Measurements from ENCODE around the gene ADAMTSL4.

The ADAMTSL4 gene

DNA sequence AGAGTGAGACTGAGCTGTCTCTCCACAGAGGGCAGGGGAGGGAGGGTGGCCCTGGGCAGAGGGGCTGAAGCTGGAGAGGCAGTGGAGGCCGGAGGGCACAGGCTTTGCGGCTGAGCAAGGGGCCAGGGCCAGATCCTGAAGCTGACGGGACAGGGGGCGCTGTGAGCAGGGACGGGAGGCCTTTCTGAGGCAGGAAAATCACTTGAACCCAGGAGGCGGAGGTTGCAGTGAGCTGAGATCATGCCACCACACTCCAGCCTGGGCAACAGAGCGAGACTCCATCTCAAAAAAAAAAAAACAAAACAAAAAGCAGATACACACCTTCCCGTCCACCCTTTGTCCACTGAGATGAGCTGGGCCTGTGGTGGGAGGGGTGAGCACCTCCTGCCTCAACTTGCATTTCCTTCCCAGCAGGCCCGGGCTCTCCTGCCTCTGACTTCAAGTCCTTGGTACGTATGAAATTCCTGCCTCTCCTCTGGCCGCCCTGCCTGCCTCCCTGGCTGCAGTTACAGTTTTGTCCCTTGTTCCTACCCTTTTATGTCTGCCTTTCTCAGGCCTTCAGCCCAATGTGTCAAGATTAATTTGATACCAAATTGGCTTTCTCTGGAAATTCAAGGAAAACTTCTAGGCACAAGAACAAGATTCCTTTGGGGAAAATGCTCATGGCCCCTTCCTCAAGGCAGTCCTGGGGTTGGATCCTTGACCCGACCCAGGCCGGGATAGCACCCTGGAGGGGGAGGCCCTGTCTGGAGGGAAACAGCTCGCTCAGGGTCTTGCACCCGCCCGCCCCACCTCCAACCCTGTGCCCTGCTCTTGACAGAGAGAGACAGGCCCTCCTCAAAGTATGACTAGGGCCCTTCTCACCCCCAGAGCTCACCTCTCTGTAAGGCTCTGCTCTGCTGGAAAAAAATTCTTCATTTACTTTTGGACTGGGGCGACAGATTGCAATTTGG lies 11.2 kb upstream of the ADAMTSL4 start:
- ChIA-PET POLR2A (no interaction called here), CTCF (interaction anchor here (1.0 to 13.0 kb wide), 5 partner anchors 9 to 282 kb away, joined by 3 to 119 read pairs (median 5); partner anchors contain the start of gene ADAMTSL4)
- TF ChIP-seq, protein P1, sequence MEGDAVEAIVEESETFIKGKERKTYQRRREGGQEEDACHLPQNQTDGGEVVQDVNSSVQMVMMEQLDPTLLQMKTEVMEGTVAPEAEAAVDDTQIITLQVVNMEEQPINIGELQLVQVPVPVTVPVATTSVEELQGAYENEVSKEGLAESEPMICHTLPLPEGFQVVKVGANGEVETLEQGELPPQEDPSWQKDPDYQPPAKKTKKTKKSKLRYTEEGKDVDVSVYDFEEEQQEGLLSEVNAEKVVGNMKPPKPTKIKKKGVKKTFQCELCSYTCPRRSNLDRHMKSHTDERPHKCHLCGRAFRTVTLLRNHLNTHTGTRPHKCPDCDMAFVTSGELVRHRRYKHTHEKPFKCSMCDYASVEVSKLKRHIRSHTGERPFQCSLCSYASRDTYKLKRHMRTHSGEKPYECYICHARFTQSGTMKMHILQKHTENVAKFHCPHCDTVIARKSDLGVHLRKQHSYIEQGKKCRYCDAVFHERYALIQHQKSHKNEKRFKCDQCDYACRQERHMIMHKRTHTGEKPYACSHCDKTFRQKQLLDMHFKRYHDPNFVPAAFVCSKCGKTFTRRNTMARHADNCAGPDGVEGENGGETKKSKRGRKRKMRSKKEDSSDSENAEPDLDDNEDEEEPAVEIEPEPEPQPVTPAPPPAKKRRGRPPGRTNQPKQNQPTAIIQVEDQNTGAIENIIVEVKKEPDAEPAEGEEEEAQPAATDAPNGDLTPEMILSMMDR (IDR thresholded peaks at IDR 0.05; ENCODE audit: control extremely low read depth, extremely low read depth, low read depth, missing control alignments): no peak
- DNase-seq (ENCODE audit: extremely low spot score): no peak

DNA sequence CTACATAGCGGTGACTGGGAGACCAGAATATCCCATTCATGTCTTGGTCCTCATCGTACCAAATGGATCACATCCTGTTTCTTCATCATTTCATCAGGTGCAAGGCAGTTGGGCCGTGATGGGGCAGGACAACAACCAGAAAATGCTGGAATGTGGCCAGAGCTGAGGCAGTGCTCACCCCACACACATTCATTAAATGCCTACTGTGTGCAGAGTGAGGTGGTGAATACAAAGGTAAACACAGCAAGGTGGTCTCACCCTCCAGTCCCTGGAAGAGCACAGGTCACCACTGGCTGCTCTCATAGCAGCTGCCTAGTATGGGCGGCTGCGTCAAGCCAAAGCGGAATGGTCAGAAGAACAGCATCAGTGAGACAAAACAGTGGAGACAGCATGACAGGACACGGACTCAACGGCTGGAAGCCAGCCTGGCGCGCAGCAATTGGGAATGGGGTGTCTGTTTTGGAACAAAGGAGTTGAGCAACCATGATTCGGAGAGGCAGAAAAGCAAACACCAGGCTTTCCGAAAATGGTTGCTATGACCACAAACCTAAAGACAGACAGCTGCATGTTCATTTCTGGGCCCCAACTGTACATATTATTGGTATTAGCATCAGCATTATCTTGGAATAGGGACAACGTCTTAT lies 5.6 kb upstream of the ADAMTSL4 start:
- TF ChIP-seq, protein P1 (IDR thresholded peaks at IDR 0.05; ENCODE audit: control extremely low read depth, extremely low read depth, low read depth, missing control alignments): no peak
- CTCF ChIA-PET: interaction anchor here (1.0 to 3.8 kb wide), 8 partner anchors 11 to 287 kb away, joined by 3 to 25 read pairs (median 4); partner anchors contain the start of gene CA14
- POLR2A ChIA-PET: no interaction called here
- no peak for DNase-seq (ENCODE audit: extremely low spot score)

DNA sequence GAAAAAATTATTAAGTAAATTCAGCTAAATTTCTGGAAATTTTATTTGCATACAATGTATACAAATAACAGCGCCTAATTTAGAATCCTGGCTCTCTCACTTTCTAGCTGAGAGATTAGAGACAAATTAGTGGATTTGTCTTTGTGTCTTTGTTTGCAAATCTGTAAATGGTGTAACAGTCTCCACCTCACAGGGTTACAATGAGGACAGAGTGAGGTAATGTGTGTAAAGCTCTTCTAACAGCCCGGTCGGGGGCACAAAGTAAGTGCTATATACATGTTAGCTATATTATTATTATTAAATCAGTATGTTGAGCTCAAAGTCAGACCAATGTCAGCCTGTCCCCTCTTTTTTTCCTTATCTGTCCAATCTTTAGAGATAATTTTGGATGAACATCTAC lies 5.0 kb upstream of the ADAMTSL4 start:
- ChIA-PET POLR2A (no interaction called here), CTCF (interaction anchor here (1.0 to 3.8 kb wide), 8 partner anchors 10 to 287 kb away, joined by 3 to 25 read pairs (median 4); partner anchors contain the start of gene CA14)
- no peak for DNase-seq (ENCODE audit: extremely low spot score)
- TF ChIP-seq, protein P1 (IDR thresholded peaks at IDR 0.05; ENCODE audit: control extremely low read depth, extremely low read depth, low read depth, missing control alignments): no peak

DNA sequence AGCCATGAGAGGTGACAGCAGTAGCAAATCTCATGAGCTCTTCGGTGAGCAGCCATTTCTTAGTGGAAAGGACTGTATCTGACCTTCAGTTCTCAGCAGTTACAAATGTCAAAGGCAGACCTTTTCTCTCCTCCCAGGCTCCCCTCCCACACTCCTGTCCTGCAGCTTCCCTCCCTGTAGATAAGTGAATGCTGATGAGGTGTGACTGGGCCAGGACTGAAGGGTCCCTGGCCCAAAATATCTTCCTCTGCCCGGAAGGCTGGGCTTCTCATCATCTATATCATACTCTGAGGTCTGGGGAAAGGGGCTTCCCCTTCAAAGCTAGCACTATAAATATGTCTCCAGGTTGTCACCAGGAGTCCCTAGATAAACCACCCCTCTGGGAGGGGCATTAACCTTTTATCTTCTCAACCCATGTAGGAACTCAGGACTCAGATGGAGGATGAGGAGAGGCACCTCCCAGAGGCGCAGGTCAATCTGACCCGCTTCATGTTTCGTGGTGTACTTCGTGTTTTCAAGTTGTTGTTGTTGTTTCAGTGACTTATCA lies 3.6 kb upstream of the ADAMTSL4 start:
- CTCF ChIA-PET: interaction anchor here (3.8 to 9.0 kb wide), 2 partner anchors 13 to 15 kb away, joined by 25 to 100 read pairs; no protein-coding TSS in a partner anchor

DNA sequence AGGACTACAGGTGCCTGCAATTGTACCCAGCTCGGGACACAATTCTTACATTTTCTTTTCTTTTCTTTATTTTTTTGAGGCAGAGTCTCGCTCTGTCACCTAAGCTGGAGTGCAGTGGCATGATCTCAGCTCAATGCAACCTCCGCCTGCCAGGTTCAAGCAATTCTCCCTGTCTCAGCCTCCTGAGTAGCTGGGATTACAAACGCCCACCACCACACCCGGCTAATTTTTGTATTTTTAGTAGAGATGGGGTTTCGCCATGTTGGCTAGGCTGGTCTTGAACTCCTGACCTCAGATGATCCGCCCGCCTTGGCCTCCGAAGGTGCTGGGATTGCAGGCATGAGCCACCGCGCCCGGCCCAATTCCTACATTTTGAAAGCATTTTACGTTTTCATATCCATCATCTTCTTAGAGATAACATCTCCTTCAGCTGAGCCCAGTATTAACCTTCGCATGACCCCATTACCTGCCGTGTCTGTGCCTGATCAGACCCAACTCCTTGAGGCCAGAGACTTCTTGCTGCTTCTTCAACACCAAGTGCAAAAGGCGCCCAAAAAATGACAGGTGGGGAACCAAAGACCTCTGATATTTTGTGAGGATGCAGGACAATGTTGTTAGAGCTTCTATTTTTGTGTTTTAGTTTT lies 2.8 kb upstream of the ADAMTSL4 start:
- DNase-seq (ENCODE audit: extremely low spot score): no peak
- POLR2A ChIA-PET: interaction anchor here (1.0 kb wide), 1 partner anchor 33 kb away, joined by 3 read pairs; the partner anchor contains the start of gene MCL1
- TF ChIP-seq, protein P1 (IDR thresholded peaks at IDR 0.05; ENCODE audit: control extremely low read depth, extremely low read depth, low read depth, missing control alignments): no peak
- CTCF ChIA-PET: interaction anchor here (3.8 to 9.0 kb wide), 2 partner anchors 14 to 15 kb away, joined by 25 to 100 read pairs; no protein-coding TSS in a partner anchor

More for the DNA sequence above, 3.6 kb upstream of the ADAMTSL4 start:
- DNase-seq (ENCODE audit: extremely low spot score): no peak
- POLR2A ChIA-PET: no interaction called here
- TF ChIP-seq, protein P1 (IDR thresholded peaks at IDR 0.05; ENCODE audit: control extremely low read depth, extremely low read depth, low read depth, missing control alignments): no peak

DNA sequence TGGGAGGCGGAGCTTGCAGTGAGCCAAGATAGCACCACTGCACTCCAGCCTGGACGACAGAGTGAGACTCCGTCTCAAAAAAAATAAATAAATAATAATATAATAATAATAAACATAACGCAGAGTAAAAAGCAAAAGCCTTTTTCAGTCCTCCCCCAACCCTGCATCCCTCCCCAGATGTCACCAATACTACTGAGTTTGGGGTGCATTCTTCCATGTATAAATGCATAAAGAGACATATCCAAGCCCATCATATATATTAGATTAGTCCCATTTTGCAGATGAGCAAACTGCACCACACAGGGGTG lies 930 bp upstream of the ADAMTSL4 start:
- CTCF ChIA-PET: interaction anchor here (0.9 to 9.0 kb wide), 5 partner anchors 11 to 32 kb away, joined by 3 to 100 read pairs (median 5); partner anchors contain the start of gene FALEC
- POLR2A ChIA-PET: no interaction called here

More for the DNA sequence above, 930 bp upstream of the ADAMTSL4 start:
- no peak for DNase-seq (ENCODE audit: extremely low spot score)
- TF ChIP-seq, protein P1 (IDR thresholded peaks at IDR 0.05; ENCODE audit: control extremely low read depth, extremely low read depth, low read depth, missing control alignments): no peak

Data from GM10248 (cell line).